ENCODE data around the gene TMEM129. TPM values are rescaled to one million over a fixed set of nuclear protein-coding genes. Genes with fewer than 3 reads are reported as not detected.
A peak's percentile ranks its signal among the peaks of the same experiment; 100 is the strongest.

Gene TMEM129
- total RNA-seq, 3 donors from 2014 or later, result 40.5 to 47.3 (median 41.6) TPM

GRCh38 chr4:1727117-1728031 lies 6.3 kb upstream of the TMEM129 start:
- Histone ChIP-seq H3K27me3 (no peaks in the 10 kb centered on the region), H3K9me3 (no peaks in the 10 kb centered on the region), H3K4me3 (peak overlapping the region in 2 of 3 donors; percentile 1 to 7), H3K4me1 (no peaks in the 10 kb centered on the region), H3K27ac (peak overlapping the region in 1 of 2 donors; percentile 61), H3K36me3 (no peaks in the 10 kb centered on the region)
- intact Hi-C loops (cut with DNase I; ENCODE audit: low total_unique reads), result no loop called here
- peak in 1 of 2 donors; percentile 63 for DNase-seq (ENCODE audit: low spot score in 2 of 2)
- TF ChIP-seq POLR2A (IDR thresholded peaks at IDR 0.05) (no peak), CTCF (IDR thresholded peaks at IDR 0.05) (no peak), POLR2AphosphoS5 (IDR thresholded peaks at IDR 0.05) (no peak)

- peak; percentile 75 to 86 for DNase-seq (ENCODE audit: low spot score in 2 of 2)
- intact Hi-C loops (cut with DNase I; ENCODE audit: low total_unique reads), result no loop called here
- Histone ChIP-seq H3K27ac (peak overlapping the region; percentile 34 to 61), H3K9me3 (no peaks in the 10 kb centered on the region), H3K4me3 (no peak overlapping the region), H3K4me1 (peaks cover 5 to 7% of the 10 kb centered on the region in 2 donors), H3K27me3 (no peaks in the 10 kb centered on the region), H3K36me3 (no peaks in the 10 kb centered on the region)
- TF ChIP-seq POLR2A (IDR thresholded peaks at IDR 0.05), result no peak
- peak; percentile 85 to 88 (median 86) for TF ChIP-seq CTCF (IDR thresholded peaks at IDR 0.05)
Observed at GRCh38 chr4:1726146-1726934, 5.2 kb upstream of the TMEM129 start.

GRCh38 chr4:1725521-1725920 lies 4.4 kb upstream of the TMEM129 start:
- no peak for DNase-seq (ENCODE audit: low spot score in 2 of 2)
- H3K4me1 ChIP-seq, result peaks cover 5 to 7% of the 10 kb centered on the region in 2 donors
- H3K27me3 ChIP-seq, result no peaks in the 10 kb centered on the region
- no peak for TF ChIP-seq CTCF (IDR thresholded peaks at IDR 0.05)
- no peak for TF ChIP-seq POLR2AphosphoS5 (IDR thresholded peaks at IDR 0.05)
- no peak for TF ChIP-seq POLR2A (IDR thresholded peaks at IDR 0.05)
- H3K4me3 ChIP-seq, result no peak overlapping the region
- no peaks in the 10 kb centered on the region for H3K9me3 ChIP-seq
- no peaks in the 10 kb centered on the region for H3K36me3 ChIP-seq
- intact Hi-C loops (cut with DNase I; ENCODE audit: low total_unique reads), result no loop called here
- H3K27ac ChIP-seq, result no peak overlapping the region

GRCh38 chr4:1723131-1723801 lies 2.1 kb upstream of the TMEM129 start:
- intact Hi-C loops (cut with DNase I; ENCODE audit: low total_unique reads), result no loop called here
- Histone ChIP-seq H3K27me3 (no peaks in the 10 kb centered on the region), H3K9me3 (no peaks in the 10 kb centered on the region), H3K4me1 (peaks cover 8 to 15% of the 10 kb centered on the region in 2 donors), H3K4me3 (peak overlapping the region in 1 of 3 donors; percentile 13), H3K27ac (peak overlapping the region in 1 of 2 donors; percentile 38), H3K36me3 (no peaks in the 10 kb centered on the region)
- TF ChIP-seq POLR2A (IDR thresholded peaks at IDR 0.05), result no peak
- no peak for TF ChIP-seq POLR2AphosphoS5 (IDR thresholded peaks at IDR 0.05)
- no peak for TF ChIP-seq CTCF (IDR thresholded peaks at IDR 0.05)
- no peak for DNase-seq (ENCODE audit: low spot score in 2 of 2)

Data from breast epithelium (tissue), 4 donors.